Measurements from ENCODE around the gene RIPOR3. TPM values are rescaled to one million over a fixed set of nuclear protein-coding genes. Genes with fewer than 3 reads are reported as not detected.

RIPOR3 gene
- total RNA-seq, 4 donors from 2014 or later, result 1.8 to 12.7 (median 4.9) TPM

GRCh38 chr20:50580842-50581544 lies 110.3 kb downstream of the RIPOR3 start:
- no peak for TF ChIP-seq POLR2A (IDR thresholded peaks at IDR 0.05)
- no peak for TF ChIP-seq CTCF (IDR thresholded peaks at IDR 0.05)
- intact Hi-C loops (cut with DNase I; ENCODE audit: low total_unique reads), result loop anchor here (10.0 kb wide), 1 partner anchor 106 kb away; no protein-coding TSS in a partner anchor
- WGBS, 2 donors, result 90 to 91% methylated on average over 19 to 21 of the region's 21 CpGs

GRCh38 chr20:50580016-50580747 lies 111.2 kb downstream of the RIPOR3 start:
- TF ChIP-seq CTCF (IDR thresholded peaks at IDR 0.05) (peak in 1 of 3 donors; percentile 40), POLR2A (IDR thresholded peaks at IDR 0.05) (no peak)
- peak in 1 of 2 donors; percentile 92 for DNase-seq (ENCODE audit: low spot score in 2 of 2)
- intact Hi-C loops (cut with DNase I; ENCODE audit: low total_unique reads), result loop anchor here (10.0 kb wide), 1 partner anchor 105 kb away; no protein-coding TSS in a partner anchor
- H3K4me3 ChIP-seq (ENCODE audit: low read depth, poor library complexity, severe bottlenecking), result no peak overlapping the region
- WGBS, 2 donors, result 59% methylated on average over 16 of the region's 17 CpGs

More at GRCh38 chr20:50580842-50581544, 110.3 kb downstream of the RIPOR3 start:
- no peak overlapping the region for H3K4me3 ChIP-seq (ENCODE audit: low read depth, poor library complexity, severe bottlenecking)
- no peak for DNase-seq (ENCODE audit: low spot score in 2 of 2)

- DNase-seq (ENCODE audit: low spot score in 2 of 2), result peak in 1 of 2 donors; percentile 65
- TF ChIP-seq CTCF (IDR thresholded peaks at IDR 0.05) (no peak), POLR2A (IDR thresholded peaks at IDR 0.05) (no peak)
- no peak overlapping the region for H3K4me3 ChIP-seq (ENCODE audit: low read depth, poor library complexity, severe bottlenecking)
- intact Hi-C loops (cut with DNase I; ENCODE audit: low total_unique reads), result no loop called here
- WGBS, 2 donors, result 81 to 83% methylated on average over 10 of the region's 10 CpGs
These were observed 111.8 kb downstream of the RIPOR3 start for GRCh38 chr20:50579511-50579910.

- no peak overlapping the region for H3K4me3 ChIP-seq (ENCODE audit: low read depth, poor library complexity, severe bottlenecking)
- intact Hi-C loops (cut with DNase I; ENCODE audit: low total_unique reads), result no loop called here
- 72 to 89% methylated on average over 5 of the region's 5 CpGs for WGBS, 2 donors
- TF ChIP-seq POLR2A (IDR thresholded peaks at IDR 0.05) (no peak), CTCF (IDR thresholded peaks at IDR 0.05) (no peak)
- peak in 1 of 2 donors; percentile 66 for DNase-seq (ENCODE audit: low spot score in 2 of 2)
These were observed 112.6 kb downstream of the RIPOR3 start for GRCh38 chr20:50578778-50579165.

- peak in 1 of 2 donors; percentile 61 for DNase-seq (ENCODE audit: low spot score in 2 of 2)
- intact Hi-C loops (cut with DNase I; ENCODE audit: low total_unique reads), result no loop called here
- WGBS, 2 donors, result 82 to 83% methylated on average over 14 of the region's 14 CpGs
- H3K4me3 ChIP-seq (ENCODE audit: low read depth, poor library complexity, severe bottlenecking), result no peak overlapping the region
- TF ChIP-seq POLR2A (IDR thresholded peaks at IDR 0.05) (no peak), CTCF (IDR thresholded peaks at IDR 0.05) (no peak)
These were observed 113.1 kb downstream of the RIPOR3 start for GRCh38 chr20:50578061-50578777.

All from lower leg skin (tissue), 4 donors.